Activated naive CD4-positive, alpha-beta T cell treated with anti-CD3 and anti-CD28 coated beads, Interleukin-2, amount 50 U/mL, for 16 hours (primary cell): ENCODE measurements around the gene LDLRAP1.
"Not testable (repeated sequence)": the region's sequence is repeated elsewhere in the genome, so short reads cannot be mapped to it uniquely, and the experiment has no call there.

ENCODE experiments used
- DNase-seq: peaks from one replicate; pipeline ENCODE4 v3.0.0-alpha.2; 2020

The LDLRAP1 gene

GRCh38 chr1:25579292-25580252 is 36.2 kb downstream of the LDLRAP1 start:
- DNase-seq = no peak

GRCh38 chr1:25580927-25581326 is 37.5 kb downstream of the LDLRAP1 start:
- DNase-seq = no peak

GRCh38 chr1:25581764-25582163 is 38.4 kb downstream of the LDLRAP1 start:
- DNase-seq = no peak

- DNase-seq = no peak
These were observed 40.3 kb downstream of the LDLRAP1 start for GRCh38 chr1:25583519-25584370.

GRCh38 chr1:25586181-25586588 is 42.8 kb downstream of the LDLRAP1 start:
- no peak for DNase-seq

GRCh38 chr1:25587290-25587689 is 43.9 kb downstream of the LDLRAP1 start:
- DNase-seq = no peak

GRCh38 chr1:25588224-25588623 is 44.8 kb downstream of the LDLRAP1 start:
- not testable (repeated sequence) for DNase-seq

GRCh38 chr1:25588786-25589185 is 45.4 kb downstream of the LDLRAP1 start:
- not testable (repeated sequence) for DNase-seq

GRCh38 chr1:25590096-25590824 is 46.9 kb downstream of the LDLRAP1 start:
- DNase-seq = no peak

- no peak for DNase-seq
These were observed 50.5 kb downstream of the LDLRAP1 start for GRCh38 chr1:25593861-25594260.

GRCh38 chr1:25594971-25595370 is 51.6 kb downstream of the LDLRAP1 start:
- DNase-seq = no peak

- DNase-seq = not testable (repeated sequence)
These were observed 53.2 kb downstream of the LDLRAP1 start for GRCh38 chr1:25596641-25597040.

GRCh38 chr1:25598879-25599278 is 55.5 kb downstream of the LDLRAP1 start:
- DNase-seq = no peak

GRCh38 chr1:25599969-25600610 is 56.7 kb downstream of the LDLRAP1 start:
- DNase-seq = no peak

- DNase-seq = not testable (repeated sequence)
These were observed 57.7 kb downstream of the LDLRAP1 start for GRCh38 chr1:25600971-25601699.

- not testable (repeated sequence) for DNase-seq
These were observed 60.6 kb downstream of the LDLRAP1 start for GRCh38 chr1:25603779-25604538.

- no peak for DNase-seq
These were observed 63.7 kb downstream of the LDLRAP1 start for GRCh38 chr1:25607123-25607522.

GRCh38 chr1:25608488-25609178 is 65.2 kb downstream of the LDLRAP1 start:
- DNase-seq = peak; percentile 89

- no peak for DNase-seq
These were observed 66.5 kb downstream of the LDLRAP1 start for GRCh38 chr1:25609921-25610320.
